HL-60/S4 treated with retinoic acid at 250 ng/mL for 4 days and 3 days (cell line): ENCODE measurements around the gene PON3.
"Not testable (repeated sequence)": the region's sequence is repeated elsewhere in the genome, so short reads cannot be mapped to it uniquely, and the experiment has no call there.

Experiments used
- in situ Hi-C: fragments of 300-500 bp; cut with MboI; formaldehyde crosslinking; loops from 2 replicates; pipeline ENCODE4 v1.7.0; 2022; ENCODE audit warnings: low sequenced_read_pairs

The PON3 gene

GRCh38 chr7:95412075-95412474 is 15.9 kb upstream of the PON3 start:
- in situ Hi-C loops: no loop called here

GRCh38 chr7:95411666-95412065 is 15.5 kb upstream of the PON3 start:
- in situ Hi-C loops: no loop called here

DNA sequence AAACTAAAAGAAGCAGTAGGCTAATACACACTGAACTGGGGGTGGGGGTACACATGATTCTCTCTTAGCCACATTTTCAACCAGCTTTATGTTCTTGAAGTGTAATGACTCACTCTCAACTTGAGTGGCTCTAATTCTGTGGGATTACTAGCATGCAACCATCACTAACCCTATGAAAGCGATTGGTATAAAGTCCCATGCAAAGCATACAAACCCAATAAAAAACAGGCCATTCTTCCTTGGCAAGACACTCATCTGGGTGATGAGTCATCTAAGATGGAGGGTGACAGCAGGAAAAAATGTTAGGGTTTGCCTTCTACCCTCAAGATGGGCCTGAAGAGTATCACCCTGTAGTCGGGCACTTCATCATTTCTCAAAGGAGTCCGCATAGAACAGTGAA is 14.9 kb upstream of the PON3 start:
- in situ Hi-C loops: no loop called here

DNA sequence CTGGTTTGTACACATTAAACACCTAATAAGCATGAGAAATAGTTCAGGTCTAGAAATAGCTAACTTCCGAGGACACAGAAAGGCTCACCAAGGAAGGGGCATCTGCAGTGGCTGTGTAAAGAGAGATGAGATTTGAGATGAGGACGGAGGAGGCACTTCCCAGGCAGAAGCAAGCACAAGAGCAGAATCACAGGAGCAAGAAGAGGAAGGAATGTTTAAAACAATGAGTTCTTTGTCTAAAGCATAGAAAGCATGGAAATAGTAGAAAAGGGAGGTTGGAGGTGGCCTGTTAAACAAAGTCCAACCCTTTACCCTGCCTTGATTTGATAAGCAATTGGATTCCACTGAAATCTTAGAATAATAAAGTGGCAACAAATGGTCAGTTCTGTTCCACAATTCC is 11.6 kb upstream of the PON3 start:
- in situ Hi-C loops: no loop called here

- in situ Hi-C loops: no loop called here
Observed at GRCh38 chr7:95405800-95406199, 9.6 kb upstream of the PON3 start.

DNA sequence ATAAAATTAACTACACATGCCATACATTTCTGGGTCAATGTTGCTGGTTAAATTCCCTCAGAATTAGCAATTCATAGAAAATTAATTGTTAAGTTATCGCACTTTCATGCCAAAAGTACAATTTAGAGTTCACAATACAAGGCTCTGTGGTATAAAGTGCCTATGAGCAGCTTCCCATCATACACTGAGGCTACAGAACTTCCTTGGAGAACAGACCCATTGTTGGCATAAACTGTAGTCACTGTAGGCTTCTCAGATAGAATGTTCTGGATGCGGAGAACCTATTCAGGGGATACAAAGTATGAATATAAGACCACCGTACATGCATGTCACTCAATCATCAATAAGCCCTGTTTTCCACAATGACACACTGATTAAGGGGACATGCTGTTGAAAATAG is 9.0 kb upstream of the PON3 start:
- in situ Hi-C loops: no loop called here

DNA sequence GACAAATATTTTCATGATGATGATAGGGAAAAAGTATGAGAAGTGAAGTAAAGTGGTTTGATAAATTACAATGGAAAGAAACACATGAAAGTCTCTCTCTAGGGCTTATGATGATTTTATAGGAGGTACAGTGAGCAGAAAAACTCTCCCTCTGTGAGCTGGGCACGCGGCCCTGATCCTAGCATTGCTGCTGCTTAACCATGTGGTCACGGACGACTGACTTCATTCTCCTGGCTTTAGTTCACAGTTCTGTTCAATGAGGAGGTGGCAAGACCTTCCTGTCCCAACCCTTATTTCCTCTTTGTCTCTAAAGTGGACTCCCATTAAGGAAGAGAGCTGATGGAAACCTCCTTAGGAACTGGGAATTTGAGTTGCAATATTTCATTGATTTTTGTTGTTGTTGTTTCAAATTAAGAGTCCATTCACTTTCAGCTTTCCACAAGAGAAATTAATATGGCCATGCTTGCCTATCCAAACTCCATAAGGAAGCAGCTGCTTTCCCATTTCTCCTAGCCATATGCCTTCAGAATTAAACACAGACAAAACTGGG is 8.2 kb upstream of the PON3 start:
- in situ Hi-C loops: no loop called here

DNA sequence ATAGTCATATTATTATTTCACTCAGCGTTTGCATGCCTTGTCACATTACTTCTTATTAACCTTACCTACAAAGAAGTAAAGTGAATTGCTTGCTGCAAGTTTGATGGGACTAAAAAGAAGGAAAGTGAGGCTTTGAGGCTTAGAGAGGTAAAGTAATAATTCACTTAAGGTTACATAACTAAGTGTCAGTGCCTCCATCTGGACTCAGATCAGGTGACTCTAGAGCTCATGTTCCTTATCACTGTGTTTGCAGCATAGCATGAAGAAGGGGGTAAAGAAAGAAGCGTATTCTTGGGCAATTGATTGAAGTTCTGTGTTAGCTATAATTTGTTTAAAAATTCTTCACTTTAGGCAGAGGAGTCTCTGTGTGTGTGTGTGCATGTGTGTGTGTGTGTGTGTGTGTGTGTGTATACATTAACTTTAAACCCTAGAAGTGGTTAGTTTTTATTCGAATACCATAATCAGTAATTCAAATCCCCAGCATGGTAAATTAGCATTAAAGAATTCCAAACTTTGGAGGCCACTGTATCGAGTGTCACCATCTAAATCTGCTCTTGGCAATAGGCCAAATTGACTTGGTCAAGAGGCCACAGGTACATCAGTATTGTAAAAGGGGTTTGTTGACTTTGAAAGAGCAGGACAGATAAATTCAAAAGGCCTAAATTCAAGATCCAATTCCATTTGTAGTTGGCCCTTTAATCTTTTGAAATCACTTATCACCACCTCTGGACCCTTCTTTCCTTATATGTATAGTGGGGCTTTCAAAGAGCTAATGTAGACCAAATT is 2.2 kb upstream of the PON3 start:
- in situ Hi-C loops: no loop called here

DNA sequence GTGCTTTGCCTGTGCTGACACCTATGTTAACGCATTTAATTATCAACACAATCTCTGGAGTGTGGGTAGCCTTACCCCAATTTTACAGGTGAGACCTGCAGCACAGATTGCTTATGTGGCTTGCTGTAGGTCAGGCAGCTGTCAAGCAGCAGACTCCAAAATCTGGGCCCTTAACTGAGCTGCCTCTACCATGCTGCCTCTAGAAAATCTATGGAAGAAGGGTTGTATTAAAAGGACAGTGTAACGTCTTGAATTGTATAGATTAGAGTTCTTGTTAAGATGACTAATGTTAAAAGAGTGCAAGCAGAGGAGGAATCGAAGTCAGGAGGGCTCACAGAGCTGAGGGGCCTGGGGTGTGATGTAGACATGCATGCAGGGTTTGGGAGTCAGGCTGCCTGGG is 1.2 kb upstream of the PON3 start:
- in situ Hi-C loops: no loop called here

GRCh38 chr7:95395755-95396135 is 430 bp downstream of the PON3 start:
- in situ Hi-C loops: no loop called here

DNA sequence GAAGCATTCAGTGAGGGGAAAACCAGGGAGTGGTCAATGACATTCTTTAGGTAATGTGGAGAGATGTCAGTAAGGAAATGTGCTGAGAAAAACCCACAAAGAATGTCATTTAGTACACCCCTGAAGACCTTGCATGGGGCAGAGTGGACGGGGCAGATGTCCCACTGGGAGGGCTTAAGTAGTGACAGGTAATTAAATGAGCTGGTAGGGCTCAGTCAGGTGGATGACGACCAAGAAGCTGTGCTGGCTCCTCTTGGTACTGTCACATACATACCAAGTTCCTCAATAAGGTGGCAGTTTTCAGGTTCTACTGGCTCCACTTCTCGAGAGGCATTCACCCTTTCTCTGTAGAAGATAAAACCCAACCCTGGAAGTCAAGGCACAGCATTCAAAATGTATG is 1.8 kb downstream of the PON3 start:
- in situ Hi-C loops: no loop called here

GRCh38 chr7:95391761-95392160 is 4.4 kb downstream of the PON3 start:
- in situ Hi-C loops: no loop called here

DNA sequence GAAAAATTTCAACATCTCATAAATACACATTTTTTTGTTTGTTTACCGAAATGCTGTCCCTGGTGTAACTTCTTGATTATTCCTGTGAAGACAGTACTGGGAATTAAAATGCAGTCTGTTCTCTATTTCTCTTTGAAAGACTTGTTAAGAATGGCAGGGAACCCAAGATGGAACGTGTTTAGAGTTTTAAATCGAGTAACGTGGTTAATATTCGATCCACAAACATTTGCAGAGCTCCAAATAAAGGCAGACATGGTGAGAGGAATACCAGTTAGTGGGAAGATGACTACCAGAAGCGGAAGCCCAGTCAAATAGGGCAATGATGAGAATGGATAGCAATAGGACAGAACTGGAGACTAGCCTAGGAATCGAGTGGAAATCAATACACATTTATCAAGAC is 6.7 kb downstream of the PON3 start:
- in situ Hi-C loops: no loop called here

- in situ Hi-C loops: not testable (repeated sequence)
Observed at GRCh38 chr7:95379457-95379856, 16.7 kb downstream of the PON3 start.

GRCh38 chr7:95376632-95377400 is 19.4 kb downstream of the PON3 start:
- in situ Hi-C loops: no loop called here

DNA sequence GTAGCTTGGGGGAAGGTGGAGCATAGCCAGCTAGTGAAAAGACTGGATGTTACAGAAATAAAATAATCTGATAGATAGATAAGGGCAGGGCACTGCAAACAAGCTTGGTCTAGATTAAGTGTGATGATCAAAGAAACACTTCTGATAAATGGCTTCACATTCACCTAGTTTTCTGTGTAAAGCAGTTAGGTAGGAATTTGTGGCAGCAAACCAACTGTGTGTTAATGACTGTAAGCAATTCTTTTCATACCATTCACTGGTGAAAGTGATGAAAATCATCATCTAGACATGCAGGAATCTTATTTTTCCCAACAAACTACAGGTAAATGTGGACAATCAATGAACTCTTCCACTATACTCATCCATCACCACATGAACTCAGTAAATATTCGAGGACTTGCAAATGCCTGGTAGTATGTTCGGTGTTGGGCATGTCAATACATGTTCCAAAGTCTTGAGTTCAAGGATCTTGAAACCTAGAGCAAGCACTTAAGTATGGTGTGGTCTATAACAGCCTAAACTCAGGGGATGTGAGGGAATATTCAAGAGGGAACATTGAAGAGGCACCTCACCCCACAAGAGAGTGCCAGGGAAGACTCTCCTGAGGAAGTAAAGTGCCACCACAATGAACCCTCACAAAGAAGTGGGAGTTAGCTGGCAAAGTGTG is 20.5 kb downstream of the PON3 start:
- in situ Hi-C loops: no loop called here

DNA sequence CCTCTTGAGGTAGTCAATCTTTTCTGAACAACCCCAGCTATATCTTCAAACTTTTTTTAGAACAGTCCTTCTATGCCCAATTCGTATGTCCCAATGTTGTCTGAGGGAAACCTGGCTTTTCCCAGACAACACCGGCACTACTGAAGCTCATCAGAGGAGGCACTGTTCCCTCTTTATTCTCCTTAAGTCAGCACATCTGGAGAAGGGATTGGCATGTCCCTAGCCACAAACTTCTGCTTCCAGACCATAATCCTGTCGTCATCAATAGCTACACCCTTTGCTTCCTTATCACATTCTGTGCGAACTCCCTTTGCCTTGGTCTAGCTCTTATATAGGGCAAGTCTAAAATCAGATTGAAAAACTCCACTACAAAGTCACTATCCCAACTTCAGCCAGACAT is 22.9 kb downstream of the PON3 start:
- in situ Hi-C loops: no loop called here

GRCh38 chr7:95368235-95368634 is 27.9 kb downstream of the PON3 start:
- in situ Hi-C loops: no loop called here

- in situ Hi-C loops: no loop called here
Observed at GRCh38 chr7:95367606-95368005, 28.6 kb downstream of the PON3 start.

GRCh38 chr7:95365151-95365550 is 31.0 kb downstream of the PON3 start:
- in situ Hi-C loops: no loop called here

GRCh38 chr7:95357623-95358022 is 38.6 kb downstream of the PON3 start:
- in situ Hi-C loops: no loop called here
